K562 (cell line): ENCODE measurements around the gene SHROOM3. TPM values are rescaled to one million over a fixed set of nuclear protein-coding genes. Genes with fewer than 3 reads are reported as not detected.

ENCODE experiments used
- ATAC-seq: fragments of 200-7000 bp; cut with Tn5 transposase; 3 replicates; pipeline ENCODE4 v1.9.1; 2020; ENCODE audit warnings: moderate library complexity
- BruUV-seq: library from RNA; stranded (reverse); fragments of 400-500 nt; replicated peaks from 2 replicates; lab custom pipeline; 2021; lab: Mats Ljungman, UMichigan
- CTCF ChIA-PET: fragments of 300-600 bp; formaldehyde crosslinking; extraction: SDS; loops from one replicate; lab custom pipeline; 2021; ENCODE audit warnings: low intra/inter-chr PET ratio; lab: Yijun Ruan, JAX
- POLR2A ChIA-PET: fragments of 300-600, 350-650 bp; sonication (Branson Sonifier 250); formaldehyde crosslinking; extraction: SDS; loops from one replicate; lab custom pipeline; 2021; ENCODE audit warnings: antibody characterized with exemption, inconsistent platforms; lab: Yijun Ruan, JAX
- DNase-seq, 4 experiments: peaks; one replicate each; pipeline versions ENCODE4 v3.0.0 to v3.0.0-alpha.2; 2011 to 2018; ENCODE audit warnings: low spot score in 3 of 4, mixed read lengths in 3 of 4; ENCODE audit errors: extremely low read depth in 1 of 4
- FAIRE-seq: peaks from 2 replicates; lab custom pipeline; 2011; peaks lifted over from hg19 to GRCh38; lab: Jason Lieb, UNC
- H2AFZ ChIP-seq: 2 replicates; pipeline ENCODE4 v1.6.0; 2011; ENCODE audit warnings: low read depth, low read length, control low read depth, inconsistent platforms
- H3K27ac ChIP-seq: fragments of 200-600 bp; 3 replicates; pipeline ENCODE4 v1.8.0; 2011; ENCODE audit warnings: low read depth, mild to moderate bottlenecking, control low read depth, inconsistent platforms, low read length, moderate library complexity, mixed read lengths; ENCODE audit errors: extremely low read depth
- H3K27me3 ChIP-seq, 2 experiments: fragments of 300-600 bp in 1 of 2; 2 replicates in 1 of 2; 3 replicates in 1 of 2; pipeline versions ENCODE4 v1.6.0 to v1.8.0; 2011; ENCODE audit warnings: inconsistent platforms in 2 of 2, low read length in 2 of 2, mild to moderate bottlenecking in 1 of 2, mixed read lengths in 1 of 2, moderate library complexity in 1 of 2; ENCODE audit not compliant: control insufficient read depth in 2 of 2, insufficient read depth in 2 of 2
- H3K36me3 ChIP-seq: fragments of 300-600 bp; 3 replicates; pipeline ENCODE4 v1.8.0; 2011; ENCODE audit warnings: mild to moderate bottlenecking, low read length, inconsistent platforms; ENCODE audit not compliant: control insufficient read depth, insufficient read depth
- H3K4me1 ChIP-seq, 2 experiments: fragments of 200-600 bp in 1 of 2; replicated peaks in 1 of 2; 2 replicates in 1 of 2; 3 replicates in 1 of 2; pipeline versions ENCODE4 v1.5.1 to v1.8.0; 2011; ENCODE audit warnings: inconsistent platforms in 2 of 2, low read length in 2 of 2, mild to moderate bottlenecking in 1 of 2, mixed read lengths in 1 of 2, moderate library complexity in 1 of 2; ENCODE audit not compliant: control insufficient read depth in 2 of 2, insufficient read depth in 2 of 2
- H3K4me2 ChIP-seq: 2 replicates; pipeline ENCODE4 v1.6.1; 2011; ENCODE audit warnings: low read length, control low read depth, inconsistent platforms, mixed read lengths; ENCODE audit not compliant: insufficient read depth
- H3K4me3 ChIP-seq: fragments of 200-600 bp; sonication (generic), shearing (Covaris generic); 2 replicates; pipeline ENCODE4 v1.5.1; 2016; ENCODE audit warnings: control low read depth, inconsistent platforms
- H3K79me2 ChIP-seq: fragments of 200-600 bp; 3 replicates; pipeline ENCODE4 v1.8.0; 2011; ENCODE audit warnings: low read length, inconsistent platforms; ENCODE audit not compliant: control insufficient read depth, insufficient read depth
- H3K9ac ChIP-seq, 2 experiments: 2 replicates each; pipeline versions ENCODE4 v1.6.0 to v1.6.1; 2011; ENCODE audit warnings: low read depth in 2 of 2, low read length in 2 of 2, control low read depth in 1 of 2, inconsistent platforms in 1 of 2, mild to moderate bottlenecking in 1 of 2, mixed read lengths in 1 of 2; ENCODE audit not compliant: insufficient read depth in 1 of 2
- H3K9me1 ChIP-seq: one replicate; pipeline ENCODE4 v1.6.0; 2011; ENCODE audit warnings: inconsistent platforms, mild to moderate bottlenecking, low read length, moderate library complexity; ENCODE audit not compliant: control insufficient read depth, insufficient read depth
- H3K9me3 ChIP-seq: replicated peaks from 2 replicates; pipeline ENCODE4 v1.5.1; 2011; ENCODE audit warnings: low read depth, low read length, inconsistent platforms; ENCODE audit not compliant: control insufficient read depth, insufficient read depth
- H4K20me1 ChIP-seq: replicated peaks from 2 replicates; pipeline ENCODE4 v1.6.1; 2011; ENCODE audit warnings: low read length, inconsistent platforms, mixed read lengths; ENCODE audit not compliant: control insufficient read depth, insufficient read depth
- CBFB ChIP-seq: sonication (generic); formaldehyde crosslinking; IDR thresholded peaks from 2 replicates; pipeline ENCODE4 v1.4.0; 2020; ENCODE audit warnings: mild to moderate bottlenecking, missing genetic modification reagents
- DNMT1 ChIP-seq: fragments of 450-650 bp; IDR thresholded peaks from 2 replicates; pipeline ENCODE4 v1.6.1; 2016; ENCODE audit warnings: antibody characterized with exemption, mild to moderate bottlenecking
- FOXP1 ChIP-seq: sonication (generic); formaldehyde crosslinking; IDR thresholded peaks from 2 replicates; pipeline ENCODE4 v1.8.0; 2022; ENCODE audit warnings: mild to moderate bottlenecking, missing genetic modification reagents
- RBM25 ChIP-seq: fragments of 200-400 bp; formaldehyde crosslinking; IDR thresholded peaks from 2 replicates; pipeline ENCODE4 v1.6.1; 2018; ENCODE audit warnings: low read length, low read depth, moderate library complexity; ENCODE audit not compliant: severe bottlenecking
- SPI1 ChIP-seq: IDR thresholded peaks from 2 replicates; pipeline ENCODE4 v1.6.1; 2011; ENCODE audit warnings: low read depth, low read length, control low read depth, borderline replicate concordance
- ZNF830 ChIP-seq: fragments of 250-450 bp; sonication (Bioruptor Pico); IDR thresholded peaks from 2 replicates; pipeline ENCODE4 v1.5.0; 2021; ENCODE audit warnings: mild to moderate bottlenecking
- ZSCAN32 ChIP-seq: fragments of 450-650 bp; formaldehyde crosslinking; IDR thresholded peaks from 2 replicates; pipeline ENCODE4 v1.4.0; 2020; ENCODE audit warnings: mild to moderate bottlenecking, moderate library complexity
- WGBS: fragments of 100-300 bp; shearing (Covaris generic); methylation state at CpG from one replicate; pipeline ENCODE4 v1.1.6; 2016; ENCODE audit warnings: low coverage, mixed read lengths; ENCODE audit not compliant: insufficient coverage; ENCODE audit errors: missing lambda C conversion rate; 5-methylcytosine and 5-hydroxymethylcytosine counted together
- in situ Hi-C: fragments of 300-500 bp; cut with MboI; formaldehyde crosslinking; loops from 4 replicates; pipeline ENCODE4 v1.15.0; 2018; ENCODE audit warnings: inconsistent platforms, mixed read lengths
- intact Hi-C: fragments of 100-400 bp; cut with micrococcal nuclease; formaldehyde crosslinking; loops from 2 replicates; pipeline ENCODE4 v1.14.2; 2022
- polyA plus RNA-seq, 8 experiments: library from polyadenylated mRNA; depleted of rRNA in 4 of 8; stranded (reverse) in 5 of 8; unstranded in 3 of 8; fragments of >200 nt; fragmentation: Nextera tagmentation in 2 of 8; fragmentation: Illumina TruSeq in 1 of 8; extraction: Ambion mirVana in 2 of 8; extraction: Trizol in 1 of 8; gene quantifications; 2 replicates each; pipeline versions ENCODE4 v1.2.1 to v1.2.3, GENCODE V29; 2011 to 2014; ENCODE audit warnings: inconsistent platforms in 1 of 8, missing spikeins in 1 of 8
- total RNA-seq, 7 experiments: library from RNA; depleted of rRNA in 6 of 7; stranded (reverse); fragments of >200 nt in 6 of 7; fragmentation: Illumina TruSeq in 2 of 7; extraction: Trizol in 2 of 7; gene quantifications; 2 replicates each; pipeline versions ENCODE4 v1.2.1 to v1.2.3, GENCODE V29; 2011 to 2021; ENCODE audit warnings: low replicate concordance in 1 of 7
- TF ChIP-seq, protein P1 (sequence below): fragments of 450-650 bp; formaldehyde crosslinking; IDR thresholded peaks from 2 replicates; pipeline ENCODE4 v1.4.0; 2020; ENCODE audit warnings: mild to moderate bottlenecking, moderate library complexity
- TF ChIP-seq, protein P2 (sequence below): fragments of 250-450 bp; sonication (Bioruptor Pico); IDR thresholded peaks from 2 replicates; pipeline ENCODE4 v1.5.0; 2021
- TF ChIP-seq, protein P3 (sequence below), 2 experiments: IDR thresholded peaks; 2 replicates each; pipeline ENCODE4 v1.6.1; 2011; ENCODE audit warnings: borderline replicate concordance in 1 of 2, control low read depth in 1 of 2, low read depth in 1 of 2, low read length in 1 of 2, mild to moderate bottlenecking in 1 of 2, mixed read lengths in 1 of 2, moderate library complexity in 1 of 2; ENCODE audit not compliant: insufficient read depth in 1 of 2, insufficient read length in 1 of 2, poor library complexity in 1 of 2, severe bottlenecking in 1 of 2; ENCODE audit errors: extremely low read depth in 1 of 2

SHROOM3 gene
- total and polyA plus RNA-seq, 9 of the 15 experiments (the other 6 are each of a cell fraction or from before 2014, with no cell fraction given), result 0.01 to 0.07 TPM; not detected in 7

DNA sequence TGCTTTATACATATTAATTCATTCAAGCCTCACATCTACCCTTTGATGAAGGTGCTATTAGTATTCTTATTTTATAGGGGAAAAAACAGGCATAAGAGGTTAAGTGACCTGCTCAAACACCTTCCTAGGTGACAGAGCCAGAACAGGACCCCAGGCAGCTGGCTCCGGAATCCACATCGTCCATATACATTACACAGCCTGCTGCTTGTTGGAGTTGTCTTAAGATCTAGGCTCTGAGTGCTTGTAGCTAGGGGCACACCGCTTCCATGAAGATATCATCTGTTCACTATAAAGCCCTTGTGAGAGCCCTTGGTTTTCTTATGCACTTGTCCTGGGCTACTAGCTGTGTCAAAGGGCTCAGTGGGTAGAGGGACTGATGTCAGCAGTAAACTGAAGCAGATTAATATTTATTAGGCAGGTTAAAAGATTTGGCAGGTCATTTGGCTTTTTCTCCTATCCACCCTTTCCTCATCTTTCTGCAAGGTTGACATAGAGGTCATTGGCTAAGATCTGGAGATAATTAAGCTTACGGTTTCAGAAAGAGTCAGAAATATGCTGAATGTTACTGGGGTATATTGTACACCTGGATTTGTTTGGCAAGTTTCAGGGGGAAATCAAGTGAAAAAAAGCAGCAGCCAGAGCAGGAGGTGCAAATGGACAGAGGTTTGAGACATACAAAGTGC lies 267.6 kb downstream of the SHROOM3 start:
- no peaks in the 10 kb centered on the region for H3K36me3 ChIP-seq
- FAIRE-seq, result no peak

DNA sequence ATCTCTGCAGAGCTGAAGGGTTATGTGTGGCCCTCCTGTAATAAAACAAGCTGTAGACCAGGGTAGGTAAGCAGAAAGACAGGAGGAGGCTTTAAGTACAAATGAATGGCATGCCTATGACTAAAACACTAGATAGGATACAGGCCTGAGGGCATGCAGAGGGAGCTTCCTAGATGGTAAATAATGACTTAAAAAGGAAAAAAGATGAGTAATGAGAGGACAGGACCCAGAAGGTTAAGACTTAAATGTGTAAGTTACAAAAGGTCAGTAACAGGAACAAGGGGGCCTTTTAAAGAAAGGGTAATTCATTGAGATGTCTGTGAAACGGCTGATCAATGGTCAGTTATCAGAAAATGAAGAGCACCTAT lies 268.1 kb downstream of the SHROOM3 start:
- Histone ChIP-seq H3K9me1 (no peaks in the 10 kb centered on the region), H3K27me3 (peaks cover 0 to 8% of the 10 kb centered on the region in 2 experiments; a peak in 1 of 5 replicates), H3K9me3 (no peaks in the 10 kb centered on the region), H3K27ac (no peak overlapping the region), H3K4me1 (no peaks in the 10 kb centered on the region), H2AFZ (no peak overlapping the region), H3K9ac (no peak overlapping the region), H3K4me2 (no peak overlapping the region), H3K79me2 (no peaks in the 10 kb centered on the region), H3K36me3 (no peaks in the 10 kb centered on the region), H3K4me3 (no peak overlapping the region), H4K20me1 (no peaks in the 10 kb centered on the region)
- no TSS peak for BruUV-seq
- intact Hi-C loops, result no loop called here
- FAIRE-seq (no peak), DNase-seq (no peak), ATAC-seq (no peak)
- in situ Hi-C loops, result no loop called here
- ChIA-PET POLR2A (no interaction called here), CTCF (no interaction called here)
- WGBS, result 0% methylated on average over 1 of the region's 1 CpG
- no peak for TF ChIP-seq DNMT1
- no peak for TF ChIP-seq RBM25
- TF ChIP-seq, protein P1, sequence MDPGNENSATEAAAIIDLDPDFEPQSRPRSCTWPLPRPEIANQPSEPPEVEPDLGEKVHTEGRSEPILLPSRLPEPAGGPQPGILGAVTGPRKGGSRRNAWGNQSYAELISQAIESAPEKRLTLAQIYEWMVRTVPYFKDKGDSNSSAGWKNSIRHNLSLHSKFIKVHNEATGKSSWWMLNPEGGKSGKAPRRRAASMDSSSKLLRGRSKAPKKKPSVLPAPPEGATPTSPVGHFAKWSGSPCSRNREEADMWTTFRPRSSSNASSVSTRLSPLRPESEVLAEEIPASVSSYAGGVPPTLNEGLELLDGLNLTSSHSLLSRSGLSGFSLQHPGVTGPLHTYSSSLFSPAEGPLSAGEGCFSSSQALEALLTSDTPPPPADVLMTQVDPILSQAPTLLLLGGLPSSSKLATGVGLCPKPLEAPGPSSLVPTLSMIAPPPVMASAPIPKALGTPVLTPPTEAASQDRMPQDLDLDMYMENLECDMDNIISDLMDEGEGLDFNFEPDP (CRISPR knock-in tag), result no peak
- TF ChIP-seq CBFB (CRISPR knock-in tag), result no peak
- TF ChIP-seq ZSCAN32, result no peak
- no peak for TF ChIP-seq FOXP1 (CRISPR knock-in tag)
- no peak for TF ChIP-seq SPI1
- TF ChIP-seq, protein P2, sequence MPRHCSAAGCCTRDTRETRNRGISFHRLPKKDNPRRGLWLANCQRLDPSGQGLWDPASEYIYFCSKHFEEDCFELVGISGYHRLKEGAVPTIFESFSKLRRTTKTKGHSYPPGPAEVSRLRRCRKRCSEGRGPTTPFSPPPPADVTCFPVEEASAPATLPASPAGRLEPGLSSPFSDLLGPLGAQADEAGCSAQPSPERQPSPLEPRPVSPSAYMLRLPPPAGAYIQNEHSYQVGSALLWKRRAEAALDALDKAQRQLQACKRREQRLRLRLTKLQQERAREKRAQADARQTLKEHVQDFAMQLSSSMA (CRISPR knock-in tag), result no peak
- TF ChIP-seq, protein P3, sequence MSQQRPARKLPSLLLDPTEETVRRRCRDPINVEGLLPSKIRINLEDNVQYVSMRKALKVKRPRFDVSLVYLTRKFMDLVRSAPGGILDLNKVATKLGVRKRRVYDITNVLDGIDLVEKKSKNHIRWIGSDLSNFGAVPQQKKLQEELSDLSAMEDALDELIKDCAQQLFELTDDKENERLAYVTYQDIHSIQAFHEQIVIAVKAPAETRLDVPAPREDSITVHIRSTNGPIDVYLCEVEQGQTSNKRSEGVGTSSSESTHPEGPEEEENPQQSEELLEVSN (IDR thresholded peaks at IDR 0.05; ENCODE audit: borderline replicate concordance in 1 of 2, extremely low read depth in 1 of 2, insufficient read depth in 1 of 2, insufficient read length in 1 of 2, low read depth in 1 of 2, low read length in 1 of 2, poor library complexity in 1 of 2, severe bottlenecking in 1 of 2), result no peak

More for the DNA sequence above, 267.6 kb downstream of the SHROOM3 start:
- POLR2A ChIA-PET, result no interaction called here
- Histone ChIP-seq H3K27me3 (peaks cover 0 to 8% of the 10 kb centered on the region in 2 experiments; a peak in 1 of 5 replicates), H2AFZ (no peak overlapping the region), H3K79me2 (no peaks in the 10 kb centered on the region), H3K27ac (no peak overlapping the region), H3K9me1 (no peaks in the 10 kb centered on the region), H3K4me3 (no peak overlapping the region), H3K4me2 (no peak overlapping the region), H3K9ac (no peak overlapping the region), H4K20me1 (no peaks in the 10 kb centered on the region), H3K4me1 (no peaks in the 10 kb centered on the region), H3K9me3 (no peaks in the 10 kb centered on the region)
- WGBS, result 2% methylated on average over 4 of the region's 4 CpGs
- DNase-seq (no peak), ATAC-seq (no peak)
- intact Hi-C loops (no loop called here), in situ Hi-C loops (no loop called here)
- no TSS peak for BruUV-seq
- TF ChIP-seq ZNF830 (CRISPR knock-in tag), result no peak
- CTCF ChIA-PET, result no interaction called here
